Effector CD4-positive, alpha-beta T cell (primary cell): Measurements from ENCODE around the gene LRRC49.
"Not testable (repeated sequence)": the region's sequence is repeated elsewhere in the genome, so short reads cannot be mapped to it uniquely, and the experiment has no call there.

Source experiments
- DNase-seq: peaks from one replicate; pipeline ENCODE4 v3.0.0-alpha.2; 2020

Gene LRRC49

DNA sequence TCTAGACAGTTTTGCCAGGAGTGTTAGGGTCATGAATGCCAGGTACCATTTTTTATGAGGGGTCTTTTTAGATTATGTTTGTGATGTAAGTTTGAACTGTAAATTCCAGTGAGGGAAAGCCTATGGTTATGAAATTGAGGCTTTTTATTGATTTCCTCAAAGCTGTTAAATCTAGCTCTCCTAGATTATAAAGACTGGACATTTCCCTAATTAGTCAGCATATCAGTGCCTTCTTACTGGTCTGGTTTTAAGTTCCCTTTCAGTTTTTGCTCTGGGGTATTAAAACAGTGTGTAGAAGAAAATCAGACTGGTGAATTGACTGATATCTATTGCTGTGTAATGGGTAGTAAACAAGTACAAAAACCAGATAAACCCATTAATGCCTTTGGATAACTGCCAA is 39.2 kb downstream of the LRRC49 start:
- DNase-seq = no peak

DNA sequence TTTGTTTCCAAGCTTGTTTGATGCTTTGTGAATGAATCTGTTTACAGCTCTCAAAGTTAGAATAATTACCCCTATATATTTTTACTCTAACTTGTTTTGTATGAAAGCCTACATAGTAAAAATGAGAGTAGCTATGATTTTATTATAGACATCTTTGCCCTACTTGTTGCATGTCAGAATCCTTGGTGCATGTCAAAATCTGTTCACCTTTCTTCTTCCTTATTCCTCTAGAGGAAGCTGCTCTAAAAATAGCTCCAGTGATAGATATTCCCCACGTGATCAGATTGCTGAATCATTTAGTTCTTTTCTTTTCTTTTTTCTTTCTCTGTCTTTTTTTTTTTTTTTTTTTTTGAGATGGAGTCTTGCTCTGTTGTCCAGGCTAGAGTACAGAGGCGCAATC is 39.8 kb downstream of the LRRC49 start:
- DNase-seq = no peak

- no peak for DNase-seq
Observed at GRCh38 chr15:70933411-70933810, 40.8 kb downstream of the LRRC49 start.

DNA sequence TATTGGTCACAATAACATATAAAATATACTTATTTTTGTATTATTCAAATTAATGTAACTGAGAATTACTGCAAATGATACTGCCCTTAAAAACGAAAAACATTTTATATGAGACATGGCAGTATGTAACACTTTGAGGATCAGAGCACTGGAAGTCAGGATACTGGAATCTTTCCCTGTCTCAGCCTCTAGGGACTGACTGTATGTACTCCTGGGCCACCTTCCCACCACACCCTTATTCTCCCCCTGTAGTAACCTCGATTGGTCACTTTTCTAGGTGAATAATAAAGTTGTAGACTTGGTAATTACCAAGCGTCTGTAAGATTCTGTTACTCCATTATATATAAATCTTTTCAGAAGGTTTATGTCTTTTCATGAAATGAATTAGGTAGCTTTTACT is 43.0 kb downstream of the LRRC49 start:
- DNase-seq = no peak

DNA sequence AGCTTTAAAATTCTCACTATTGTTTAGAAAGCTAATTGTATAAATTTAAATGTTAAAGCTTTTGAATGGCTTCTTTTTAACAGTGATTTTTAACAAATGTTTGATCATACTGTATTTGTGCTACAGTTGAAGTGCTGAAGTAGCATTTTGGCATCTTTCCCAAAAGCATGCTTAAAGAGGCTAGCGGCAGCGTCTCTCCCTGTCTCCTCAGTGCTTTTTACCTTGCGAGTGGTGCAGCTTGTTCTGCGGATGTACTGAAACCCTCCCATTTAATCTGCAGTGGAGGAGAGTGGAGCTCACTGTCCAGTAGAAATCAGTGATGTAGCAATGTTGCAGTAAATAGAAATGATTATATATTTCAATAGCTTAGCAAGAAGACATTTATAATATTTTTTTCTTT is 43.7 kb downstream of the LRRC49 start:
- DNase-seq = no peak

- not testable (repeated sequence) for DNase-seq
Observed at GRCh38 chr15:70943285-70943684, 50.7 kb downstream of the LRRC49 start.

DNA sequence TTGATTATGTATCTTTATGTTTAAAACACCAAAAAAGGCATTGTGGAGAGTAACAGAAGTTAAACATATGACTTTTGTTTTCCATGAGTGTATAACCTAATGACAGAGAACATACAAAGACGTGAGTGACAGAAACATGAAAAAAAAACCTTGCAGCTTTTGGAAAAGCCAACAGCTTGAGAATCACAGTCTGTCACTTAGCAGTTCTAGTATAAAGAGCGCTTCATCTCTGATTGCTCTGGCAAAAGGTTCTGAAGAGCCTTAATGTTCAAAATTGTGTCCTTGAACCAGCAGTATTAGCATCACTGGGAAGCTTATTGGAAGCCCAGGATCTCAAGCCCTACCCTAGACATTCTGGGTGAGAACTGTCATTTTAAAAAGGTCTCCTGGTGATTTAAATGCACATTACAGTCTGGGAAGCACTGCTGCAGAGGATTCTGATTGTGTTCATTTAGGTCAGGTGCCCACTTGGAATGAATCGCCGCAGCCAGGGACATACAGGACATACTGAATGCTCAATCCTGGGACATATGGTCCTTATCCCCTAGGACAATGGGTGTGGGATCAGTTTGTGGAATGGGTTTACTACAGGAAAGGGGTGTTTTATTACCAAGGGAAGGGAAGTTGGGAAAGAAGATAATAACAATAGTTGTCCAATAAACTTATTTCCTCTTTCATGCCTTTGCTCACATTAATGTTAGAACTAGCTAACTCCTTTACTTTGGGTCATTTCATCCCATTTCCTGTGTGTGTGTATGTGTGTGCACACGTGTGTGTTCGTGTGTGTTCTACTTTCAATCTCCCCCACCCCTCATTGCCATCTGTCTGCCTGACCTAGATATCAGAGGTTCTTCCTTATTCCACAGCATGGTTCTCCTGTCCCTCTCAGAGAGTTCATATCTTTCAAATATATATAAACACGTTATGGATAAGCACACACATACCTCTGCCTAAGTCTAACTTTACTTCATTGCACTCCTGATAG is 55.0 kb downstream of the LRRC49 start:
- DNase-seq = no peak

DNA sequence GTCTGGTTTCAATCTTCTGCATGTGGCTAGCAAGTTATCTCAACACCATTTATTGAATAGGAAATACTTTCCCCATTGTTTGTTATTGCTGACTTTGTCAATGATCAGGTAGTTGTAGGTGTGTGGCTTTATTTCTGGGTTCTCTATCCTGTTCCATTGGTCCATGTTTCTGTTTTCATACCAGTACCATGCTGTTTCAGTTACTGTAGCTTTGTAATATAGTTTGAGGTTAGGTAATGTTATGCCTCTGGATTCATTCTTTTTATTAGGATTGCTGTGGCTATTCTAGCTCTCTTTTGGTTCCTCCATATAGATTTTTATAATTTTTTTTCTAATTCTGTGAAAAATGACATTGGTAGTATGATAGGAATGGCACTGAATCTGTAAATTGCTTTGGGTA is 58.3 kb downstream of the LRRC49 start:
- DNase-seq = no peak

DNA sequence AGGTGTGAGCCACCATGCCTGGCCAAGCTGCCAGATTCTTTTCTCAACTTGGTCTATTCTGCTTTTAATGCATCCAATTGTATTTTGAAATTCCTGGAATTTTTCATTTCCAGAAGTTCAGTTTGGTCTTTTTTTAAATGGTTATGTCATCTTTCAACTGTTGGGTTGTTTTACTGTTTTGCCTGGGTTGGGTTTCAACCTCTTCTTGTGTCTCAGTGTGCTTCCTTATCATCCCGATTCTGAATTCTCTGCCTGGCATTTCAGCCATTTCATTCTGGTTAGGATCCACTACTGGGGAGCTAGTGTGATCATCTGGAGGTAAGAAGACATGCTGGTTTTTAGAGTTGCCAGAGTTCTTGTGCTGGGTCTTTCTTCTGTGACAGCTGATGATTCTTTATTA is 61.5 kb downstream of the LRRC49 start:
- DNase-seq = no peak

DNA sequence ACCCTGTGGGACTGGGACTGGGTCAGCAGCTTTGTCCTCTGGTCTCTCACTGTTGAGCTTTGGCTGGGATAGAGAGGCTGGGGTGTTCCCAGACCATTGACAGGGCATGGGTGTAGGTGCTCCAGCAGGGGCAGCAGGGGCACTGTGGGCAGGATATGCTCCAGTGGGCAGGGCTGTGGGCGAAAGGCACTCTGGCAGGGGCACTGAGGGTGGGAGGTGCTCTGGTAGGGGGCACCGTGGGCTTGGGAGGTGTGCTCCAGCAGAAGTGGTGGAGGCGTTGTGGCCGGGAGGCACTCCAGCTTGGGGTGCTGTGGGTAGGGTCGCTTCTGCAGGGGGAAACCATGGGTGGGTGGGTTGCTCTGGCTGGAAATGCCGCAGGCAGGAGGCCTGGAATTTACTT is 62.1 kb downstream of the LRRC49 start:
- DNase-seq = no peak

- DNase-seq = no peak
Observed at GRCh38 chr15:70955151-70955550, 62.5 kb downstream of the LRRC49 start.

DNA sequence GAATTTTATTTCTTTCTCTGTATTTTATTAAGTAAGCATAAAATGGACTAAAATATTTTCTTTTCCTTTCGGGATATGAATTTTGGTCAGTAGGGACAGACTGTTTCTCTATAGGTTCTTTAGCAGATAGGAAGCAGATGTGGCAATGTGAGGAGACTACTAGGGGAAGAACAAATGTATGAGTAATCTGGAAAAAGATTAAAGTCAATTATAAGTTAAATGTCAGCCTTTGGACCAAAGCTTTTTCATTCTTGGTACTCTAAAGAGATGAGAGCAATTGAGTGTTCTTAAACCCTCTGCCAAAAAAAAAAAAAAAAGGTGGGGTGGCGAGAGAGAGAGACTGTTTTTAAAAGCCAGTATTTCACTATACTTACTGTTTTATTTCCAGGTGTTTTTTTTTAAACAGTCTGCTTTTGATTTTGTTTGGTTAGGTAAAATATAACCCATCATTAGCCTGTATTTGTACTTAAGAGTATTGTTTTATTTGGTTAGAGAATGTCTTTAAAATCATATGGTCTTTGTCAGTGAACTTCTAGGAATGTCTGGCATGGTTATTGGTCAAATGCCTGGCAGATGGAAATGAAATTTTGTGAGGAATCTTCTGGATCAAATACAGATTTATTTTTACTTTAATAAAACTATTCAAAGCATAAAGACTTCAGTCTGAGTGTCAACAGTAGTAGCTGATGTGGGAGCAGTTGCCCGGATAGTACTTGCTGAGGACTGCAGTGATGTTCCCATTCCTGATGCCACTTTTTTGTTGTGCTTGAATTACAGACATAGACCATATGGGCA is 63.8 kb downstream of the LRRC49 start:
- no peak for DNase-seq

GRCh38 chr15:70962084-70962483 is 69.5 kb downstream of the LRRC49 start:
- DNase-seq = no peak

- DNase-seq = no peak
Observed at GRCh38 chr15:70963199-70963598, 70.6 kb downstream of the LRRC49 start.

GRCh38 chr15:70964058-70964457 is 71.4 kb downstream of the LRRC49 start:
- no peak for DNase-seq

DNA sequence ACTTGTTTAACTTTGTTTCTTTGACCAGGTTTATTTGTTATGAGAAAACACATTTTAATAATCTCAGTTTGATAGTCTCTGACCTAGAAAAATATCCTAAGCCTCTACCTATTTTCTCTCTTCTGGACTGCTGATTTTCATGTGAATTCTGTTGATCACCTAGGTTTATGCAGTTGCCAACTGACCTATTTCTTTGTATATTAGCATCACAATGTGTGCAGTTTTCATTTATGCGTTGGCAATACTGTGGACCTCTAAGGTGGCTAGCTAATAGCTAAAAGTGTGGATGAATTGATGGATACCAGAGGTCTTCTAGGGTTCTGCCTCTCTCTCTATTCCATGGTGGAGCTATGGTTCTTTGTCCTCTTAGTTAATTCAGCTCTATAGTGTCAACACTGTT is 72.1 kb downstream of the LRRC49 start:
- DNase-seq = no peak

- no peak for DNase-seq
Observed at GRCh38 chr15:70967646-70968045, 75.0 kb downstream of the LRRC49 start.

DNA sequence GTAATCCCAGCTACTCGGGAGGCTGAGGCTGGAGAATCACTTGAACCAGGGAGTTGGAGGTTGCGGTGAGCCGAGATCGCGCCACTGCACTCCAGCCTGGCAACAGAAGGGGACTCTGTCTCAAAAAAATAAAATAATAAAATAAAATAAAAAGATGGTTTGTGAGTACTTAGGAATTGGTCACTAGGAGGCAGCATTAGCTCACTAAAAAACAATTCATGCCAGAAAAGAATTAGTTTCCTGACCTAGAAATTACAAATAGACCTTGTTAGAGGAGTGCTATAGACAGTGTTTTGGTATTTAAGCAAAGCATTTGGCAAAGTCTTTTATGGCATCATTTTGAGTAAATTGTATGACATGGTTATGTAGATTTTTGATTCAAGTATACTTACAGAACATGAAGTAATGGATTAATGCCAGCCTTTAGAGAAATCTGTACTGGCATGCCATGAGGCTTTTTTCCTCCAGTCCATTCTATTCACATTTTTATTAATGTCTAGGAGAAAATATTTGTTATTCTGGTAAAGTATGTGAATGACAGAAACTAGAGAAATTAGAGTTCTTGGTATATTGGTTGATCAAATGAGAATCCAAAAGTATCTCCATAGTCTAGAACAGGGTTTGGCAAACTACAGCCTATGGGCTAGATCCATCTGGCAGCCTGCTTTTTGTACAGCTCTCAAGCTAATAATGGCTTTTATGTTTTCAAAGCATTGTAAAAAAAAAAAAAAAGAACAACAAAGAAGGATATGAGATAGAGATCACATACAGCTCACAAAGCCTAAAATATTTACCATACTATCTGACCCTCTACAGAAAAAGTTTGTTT is 81.6 kb downstream of the LRRC49 start:
- no peak for DNase-seq

DNA sequence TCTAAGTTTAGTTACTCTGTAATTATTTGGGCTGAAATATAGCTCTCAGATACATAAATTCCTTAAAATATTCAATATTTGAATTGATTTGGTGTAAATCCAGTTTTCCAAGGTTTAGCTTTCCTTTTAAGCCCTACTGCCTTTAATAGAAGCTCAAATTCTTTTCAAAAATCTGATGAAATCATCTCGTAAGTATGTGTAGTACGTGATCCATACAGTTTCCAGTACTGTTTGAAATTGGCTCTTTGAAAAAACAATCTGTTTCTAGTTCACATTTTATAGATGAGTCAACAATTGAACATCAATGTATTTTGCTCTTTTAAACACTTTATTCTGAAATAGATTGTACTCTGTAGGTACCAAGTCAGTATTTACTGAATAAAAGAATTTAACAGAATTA is 84.2 kb downstream of the LRRC49 start:
- DNase-seq = no peak

- no peak for DNase-seq
Observed at GRCh38 chr15:70995383-70995970, 102.9 kb downstream of the LRRC49 start.

GRCh38 chr15:70998319-70998718 is 105.7 kb downstream of the LRRC49 start:
- DNase-seq = no peak

GRCh38 chr15:71002316-71002715 is 109.7 kb downstream of the LRRC49 start:
- no peak for DNase-seq

- DNase-seq = no peak
Observed at GRCh38 chr15:71003319-71003718, 110.7 kb downstream of the LRRC49 start.
